Urothelium cell line (cell line): Measurements from ENCODE around the gene DZIP1.

Experiments used
- DNase-seq: peaks from one replicate; pipeline ENCODE4 v3.0.0; 2011; ENCODE audit warnings: low spot score, mixed read lengths
- FAIRE-seq: peaks from 2 replicates; lab custom pipeline; 2011; peaks lifted over from hg19 to GRCh38; lab: Jason Lieb, UNC

Gene DZIP1

GRCh38 chr13:95643936-95644598 lies 439 bp downstream of the DZIP1 start:
- DNase-seq = peak; percentile 29
- no peak for FAIRE-seq

GRCh38 chr13:95643571-95643935 lies 953 bp downstream of the DZIP1 start:
- DNase-seq = peak; percentile 14
- FAIRE-seq = no peak

- DNase-seq (no peak), FAIRE-seq (no peak)
Measured at GRCh38 chr13:95642999-95643398, 1.5 kb downstream of the DZIP1 start.

GRCh38 chr13:95642028-95642621 lies 2.4 kb downstream of the DZIP1 start:
- no peak for DNase-seq
- FAIRE-seq = no peak

- FAIRE-seq = no peak
- DNase-seq = no peak
Measured at GRCh38 chr13:95641291-95642027, 3.0 kb downstream of the DZIP1 start.

- FAIRE-seq (no peak), DNase-seq (no peak)
Measured at GRCh38 chr13:95636853-95637252, 7.7 kb downstream of the DZIP1 start.

- FAIRE-seq (no peak), DNase-seq (no peak)
Measured at GRCh38 chr13:95630593-95630992, 13.9 kb downstream of the DZIP1 start.

GRCh38 chr13:95629071-95629470 lies 15.4 kb downstream of the DZIP1 start:
- DNase-seq (no peak), FAIRE-seq (no peak)

GRCh38 chr13:95628488-95628887 lies 16.0 kb downstream of the DZIP1 start:
- FAIRE-seq (no peak), DNase-seq (no peak)

- no peak for DNase-seq
- FAIRE-seq = no peak
Measured at GRCh38 chr13:95627590-95627989, 16.9 kb downstream of the DZIP1 start.

- FAIRE-seq = no peak
Measured at GRCh38 chr13:95626768-95627167, 17.7 kb downstream of the DZIP1 start.

GRCh38 chr13:95624020-95624419 lies 20.5 kb downstream of the DZIP1 start:
- no peak for FAIRE-seq
- DNase-seq = peak; percentile 15

More at GRCh38 chr13:95626768-95627167, 17.7 kb downstream of the DZIP1 start:
- no peak for DNase-seq

GRCh38 chr13:95623141-95623540 lies 21.4 kb downstream of the DZIP1 start:
- DNase-seq (no peak), FAIRE-seq (no peak)

GRCh38 chr13:95620825-95621498 lies 23.5 kb downstream of the DZIP1 start:
- FAIRE-seq = no peak
- DNase-seq = no peak

- FAIRE-seq = no peak
- no peak for DNase-seq
Measured at GRCh38 chr13:95620030-95620824, 24.3 kb downstream of the DZIP1 start.

GRCh38 chr13:95615539-95615938 lies 29.0 kb downstream of the DZIP1 start:
- FAIRE-seq (no peak), DNase-seq (no peak)

- FAIRE-seq (no peak), DNase-seq (no peak)
Measured at GRCh38 chr13:95614641-95615245, 29.8 kb downstream of the DZIP1 start.

GRCh38 chr13:95608640-95609323 lies 35.7 kb downstream of the DZIP1 start:
- FAIRE-seq = no peak
- DNase-seq = no peak

GRCh38 chr13:95607366-95607765 lies 37.1 kb downstream of the DZIP1 start:
- no peak for DNase-seq
- no peak for FAIRE-seq
